HepG2 (cell line): ENCODE measurements around the gene CD151.

Source experiments
- ARNTL ChIP-seq: sonication (generic); formaldehyde crosslinking; IDR thresholded peaks from 2 replicates; pipeline ENCODE4 v1.4.0; 2020; ENCODE audit warnings: mild to moderate bottlenecking, missing genetic modification reagents
- CTCF ChIP-seq: sonication (generic); formaldehyde crosslinking; IDR thresholded peaks from 2 replicates; pipeline ENCODE4 v1.5.0; 2020; ENCODE audit warnings: mild to moderate bottlenecking, missing genetic modification reagents, moderate library complexity
- MXI1 ChIP-seq: IDR thresholded peaks from 3 replicates; pipeline ENCODE4 v1.6.1; 2012; ENCODE audit warnings: low read depth, low read length, inconsistent platforms, borderline replicate concordance
- SNRNP70 ChIP-seq: fragments of 200-400 bp; formaldehyde crosslinking; IDR thresholded peaks from 2 replicates; pipeline ENCODE4 v1.6.1; 2017; ENCODE audit warnings: mild to moderate bottlenecking, low read depth, low read length, moderate library complexity
- STAT5B ChIP-seq: sonication (generic); formaldehyde crosslinking; IDR thresholded peaks from 2 replicates; pipeline ENCODE4 v1.4.0; 2020; ENCODE audit warnings: missing genetic modification reagents
- TBP ChIP-seq: sonication (generic); formaldehyde crosslinking; IDR thresholded peaks from 2 replicates; pipeline ENCODE4 v1.5.0; 2020; ENCODE audit warnings: missing genetic modification reagents
- TEAD2 ChIP-seq: sonication (generic); formaldehyde crosslinking; IDR thresholded peaks from 2 replicates; pipeline ENCODE4 v1.9.0; 2021; ENCODE audit warnings: missing genetic modification reagents
- TOPORS ChIP-seq: sonication (generic); formaldehyde crosslinking; IDR thresholded peaks from 2 replicates; pipeline ENCODE4 v1.8.0; 2023; ENCODE audit warnings: mild to moderate bottlenecking, missing genetic modification reagents
- ZMYM2 ChIP-seq: sonication (generic); formaldehyde crosslinking; IDR thresholded peaks from 2 replicates; pipeline ENCODE4 v1.8.0; 2022; ENCODE audit warnings: mild to moderate bottlenecking, missing genetic modification reagents
- ZNF891 ChIP-seq: sonication (generic); formaldehyde crosslinking; IDR thresholded peaks from 2 replicates; pipeline ENCODE4 v1.5.0; 2020; ENCODE audit warnings: mild to moderate bottlenecking, missing genetic modification reagents
- TF ChIP-seq, protein P1 (sequence below): sonication (generic); formaldehyde crosslinking; IDR thresholded peaks from 2 replicates; pipeline ENCODE4 v1.8.1; 2023; ENCODE audit warnings: mild to moderate bottlenecking, inconsistent platforms, moderate library complexity, missing genetic modification reagents, borderline replicate concordance

GRCh38 chr11:862696-863022 lies 29.9 kb downstream of the CD151 start:
- no peak for TF ChIP-seq CTCF (CRISPR knock-in tag)
- TF ChIP-seq SNRNP70, result no peak
- TF ChIP-seq ARNTL (CRISPR knock-in tag), result no peak
- TF ChIP-seq TBP (CRISPR knock-in tag), result no peak
- TF ChIP-seq, protein P1, sequence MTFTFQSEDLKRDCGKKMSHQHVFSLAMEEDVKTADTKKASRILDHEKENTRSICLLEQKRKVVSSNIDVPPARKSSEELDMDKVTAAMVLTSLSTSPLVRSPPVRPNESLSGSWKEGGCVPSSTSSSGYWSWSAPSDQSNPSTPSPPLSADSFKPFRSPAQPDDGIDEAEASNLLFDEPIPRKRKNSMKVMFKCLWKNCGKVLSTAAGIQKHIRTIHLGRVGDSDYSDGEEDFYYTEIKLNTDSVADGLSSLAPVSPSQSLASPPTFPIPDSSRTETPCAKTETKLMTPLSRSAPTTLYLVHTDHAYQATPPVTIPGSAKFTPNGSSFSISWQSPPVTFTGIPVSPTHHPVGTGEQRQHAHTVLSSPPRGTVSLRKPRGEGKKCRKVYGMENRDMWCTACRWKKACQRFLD (CRISPR knock-in tag), result no peak
- no peak for TF ChIP-seq TOPORS (CRISPR knock-in tag)
- TF ChIP-seq STAT5B (CRISPR knock-in tag), result no peak
- no peak for TF ChIP-seq TEAD2
- TF ChIP-seq MXI1, result no peak
- TF ChIP-seq ZMYM2, result no peak
- no peak for TF ChIP-seq ZNF891 (CRISPR knock-in tag)
